KOPT-K1 (cell line): ENCODE results near the gene PARP6.
"Not testable (repeated sequence)": the region's sequence is repeated elsewhere in the genome, so short reads cannot be mapped to it uniquely, and the experiment has no call there.

Source experiments
- H3K27ac ChIP-seq: fragments of 200-600 bp; sonication (generic); 2 replicates; pipeline ENCODE4 v1.5.1; 2016; ENCODE audit warnings: antibody characterized with exemption, mild to moderate bottlenecking, low read depth, low read length; ENCODE audit not compliant: poor library complexity, severe bottlenecking
- H3K36me3 ChIP-seq: fragments of 200-600 bp; sonication (generic); 2 replicates; pipeline ENCODE4 v1.5.1; 2017; ENCODE audit warnings: antibody characterized with exemption, mild to moderate bottlenecking, low read length, moderate library complexity; ENCODE audit not compliant: insufficient read depth
- H3K9me3 ChIP-seq: fragments of 200-600 bp; sonication (generic); 2 replicates; pipeline ENCODE4 v1.5.1; 2017; ENCODE audit warnings: antibody characterized with exemption, low read length, mild to moderate bottlenecking; ENCODE audit not compliant: insufficient read depth, poor library complexity, severe bottlenecking

PARP6 gene

DNA sequence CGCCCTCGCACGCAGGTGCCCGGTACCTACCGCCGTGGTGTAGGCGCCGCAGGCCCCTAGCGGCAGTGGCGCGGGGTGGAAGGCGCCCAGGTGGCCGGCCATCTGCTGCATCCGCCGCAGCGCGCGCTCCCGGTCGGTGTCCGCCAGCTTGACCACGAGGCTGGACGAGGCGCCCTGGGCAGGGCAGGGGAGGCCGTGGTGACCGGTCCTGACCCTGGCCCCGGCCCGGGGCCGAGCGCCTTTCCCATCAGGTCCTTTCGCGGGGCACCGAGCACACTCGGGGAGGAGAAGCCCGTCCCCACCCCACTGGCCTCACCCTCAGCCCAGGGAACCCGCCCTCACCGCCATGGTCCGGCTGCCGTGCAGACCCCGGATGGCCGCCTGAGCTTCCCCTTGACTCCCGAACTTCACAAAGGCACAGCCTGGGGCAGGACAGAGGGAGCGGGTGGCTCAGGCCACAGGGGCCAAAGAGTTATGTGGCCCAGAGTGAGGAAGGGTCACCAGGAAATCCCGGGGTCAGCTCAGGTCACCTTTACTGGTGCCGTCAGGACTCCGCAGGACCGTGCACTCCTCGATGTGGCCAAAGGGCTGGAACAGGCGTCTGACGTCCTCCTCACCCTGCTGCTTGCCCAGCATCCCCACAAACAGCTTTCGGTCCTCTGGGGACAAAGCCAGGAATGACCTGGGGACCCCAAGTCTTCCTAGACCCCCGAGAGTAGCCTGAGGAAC is 17.4 kb upstream of the PARP6 start:
- H3K9me3 ChIP-seq: no peaks in the 10 kb centered on the region
- H3K36me3 ChIP-seq: no peaks in the 10 kb centered on the region
- no peak overlapping the region for H3K27ac ChIP-seq

DNA sequence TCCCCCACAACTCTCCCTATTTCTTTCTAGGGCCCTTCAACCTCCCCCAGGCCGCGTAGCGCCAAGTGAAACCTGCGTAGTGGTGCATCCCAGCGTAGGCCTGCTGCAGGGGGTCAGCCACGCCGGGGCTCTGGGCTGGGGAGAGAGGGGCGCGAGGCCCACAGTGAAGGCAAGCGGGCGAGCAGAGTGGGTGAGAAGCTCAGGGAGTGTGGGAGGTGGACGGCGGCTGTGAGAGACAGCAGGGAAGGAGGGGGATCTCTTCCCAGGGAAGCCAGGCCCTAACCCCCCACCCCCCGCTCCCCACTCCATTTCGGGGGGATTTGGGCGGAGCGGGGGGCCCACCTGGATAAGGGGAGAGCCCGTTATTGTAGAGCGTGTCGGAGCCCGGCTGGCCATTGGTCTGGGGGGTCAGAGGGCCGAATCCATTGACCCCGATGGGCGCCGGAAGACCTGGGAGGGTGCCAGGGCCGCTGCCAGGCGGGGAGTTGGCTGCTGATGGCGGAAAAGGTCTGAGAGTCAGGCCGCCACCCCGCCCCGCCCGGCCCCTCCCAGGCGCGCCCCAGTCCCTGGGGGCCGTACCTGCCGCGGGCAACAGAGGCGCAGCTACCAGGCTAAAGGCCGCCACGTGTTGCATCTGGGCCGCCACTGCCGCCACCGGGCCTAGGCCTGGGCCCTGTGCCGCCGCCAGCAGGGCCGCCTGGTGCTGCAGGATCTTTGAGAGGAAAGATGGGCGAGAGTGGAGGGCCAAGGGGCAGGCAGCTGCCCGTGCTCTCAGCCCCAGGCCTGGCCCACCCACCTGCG is 16.6 kb upstream of the PARP6 start:
- no peak overlapping the region for H3K27ac ChIP-seq
- H3K36me3 ChIP-seq: no peaks in the 10 kb centered on the region
- H3K9me3 ChIP-seq: no peaks in the 10 kb centered on the region

DNA sequence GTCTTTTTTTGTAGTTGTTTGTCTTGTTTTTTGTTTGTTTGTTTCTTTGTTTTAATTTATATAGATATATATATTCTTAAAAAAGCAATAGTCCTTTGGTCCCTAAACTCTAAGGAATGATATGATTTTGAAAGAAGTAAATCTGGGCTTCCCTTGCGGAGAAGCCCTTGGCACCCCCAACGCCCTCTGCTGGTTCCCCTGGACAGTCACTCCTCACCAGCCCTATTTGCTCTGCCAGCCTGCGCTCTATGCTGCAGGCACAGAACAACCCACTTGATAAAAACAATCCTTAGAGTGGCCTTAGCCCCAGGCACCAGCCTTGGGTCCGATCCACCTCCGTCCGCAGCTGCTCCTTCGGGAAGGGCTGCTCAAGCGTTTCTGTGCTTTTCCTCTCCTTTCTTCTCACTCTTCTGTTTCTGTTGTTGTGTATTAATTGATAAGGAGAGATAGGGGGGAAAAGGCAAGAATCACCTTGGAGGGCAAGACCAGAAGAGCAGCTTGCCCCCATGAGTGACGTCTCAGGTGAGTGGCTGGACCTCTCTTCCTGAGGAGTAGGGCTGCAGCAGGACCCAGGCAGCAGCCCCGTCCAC is 13.7 kb upstream of the PARP6 start:
- no peak overlapping the region for H3K27ac ChIP-seq
- no peaks in the 10 kb centered on the region for H3K9me3 ChIP-seq
- H3K36me3 ChIP-seq: no peaks in the 10 kb centered on the region

DNA sequence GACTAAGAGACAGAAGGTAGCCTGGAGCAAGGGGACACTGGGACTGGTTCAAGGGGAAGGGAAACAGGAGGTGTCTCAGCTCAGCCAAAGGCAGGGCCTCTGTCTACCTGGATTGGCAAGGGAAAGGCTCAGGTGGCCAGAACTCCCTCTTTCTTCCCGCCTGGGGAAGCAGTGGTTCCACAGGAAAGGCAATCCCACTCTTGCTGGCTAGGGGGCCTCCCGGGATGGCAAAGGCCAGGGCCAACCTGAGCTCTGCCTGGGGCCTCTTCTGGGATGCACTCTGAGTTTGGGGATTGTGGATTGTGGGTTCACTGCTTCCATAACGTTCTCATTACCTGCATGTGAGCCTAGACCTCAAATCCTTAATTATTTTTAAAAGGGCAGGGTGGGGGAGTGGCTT is 13.0 kb upstream of the PARP6 start:
- Histone ChIP-seq H3K9me3 (no peaks in the 10 kb centered on the region), H3K36me3 (no peaks in the 10 kb centered on the region), H3K27ac (no peak overlapping the region)

DNA sequence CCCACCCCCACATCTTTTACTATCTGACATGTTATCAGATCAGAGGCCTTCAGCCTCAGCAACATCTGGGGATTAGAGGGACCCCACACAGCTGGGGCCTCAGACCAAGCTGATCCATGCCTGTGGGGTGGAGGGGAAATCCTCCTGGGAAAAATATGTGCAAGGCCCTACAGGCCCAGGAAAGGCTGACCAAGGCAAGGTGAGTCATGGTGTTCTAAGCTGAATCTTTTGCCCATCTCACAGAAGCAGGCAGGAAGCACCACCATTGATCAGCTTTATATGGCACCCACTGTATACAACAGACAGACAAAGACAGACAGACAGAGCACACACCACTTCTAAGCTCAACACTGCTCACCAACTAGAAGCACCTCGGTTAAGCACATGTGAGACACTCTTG is 12.4 kb upstream of the PARP6 start:
- Histone ChIP-seq H3K9me3 (no peaks in the 10 kb centered on the region), H3K27ac (no peak overlapping the region), H3K36me3 (no peaks in the 10 kb centered on the region)

DNA sequence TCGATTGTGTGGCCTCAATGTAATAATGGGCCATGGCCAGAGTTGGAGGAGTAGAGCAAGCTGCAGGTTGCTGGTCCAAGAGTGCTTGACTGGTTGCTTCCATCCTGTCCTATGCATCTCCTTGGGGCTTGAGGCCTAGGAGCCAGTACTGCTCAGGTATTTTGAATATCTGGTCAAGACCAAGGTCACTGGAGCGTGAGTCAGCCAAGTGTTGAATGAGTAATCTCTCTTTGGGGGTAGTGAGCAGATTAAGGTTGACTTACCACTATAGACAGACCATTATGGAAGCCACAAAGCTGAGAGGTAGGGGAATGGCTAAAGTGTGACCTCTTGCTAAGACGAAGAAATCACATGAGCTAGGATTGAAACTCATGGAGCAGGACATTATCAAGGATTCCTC is 9.4 kb upstream of the PARP6 start:
- H3K9me3 ChIP-seq: no peaks in the 10 kb centered on the region
- H3K27ac ChIP-seq: no peak overlapping the region

DNA sequence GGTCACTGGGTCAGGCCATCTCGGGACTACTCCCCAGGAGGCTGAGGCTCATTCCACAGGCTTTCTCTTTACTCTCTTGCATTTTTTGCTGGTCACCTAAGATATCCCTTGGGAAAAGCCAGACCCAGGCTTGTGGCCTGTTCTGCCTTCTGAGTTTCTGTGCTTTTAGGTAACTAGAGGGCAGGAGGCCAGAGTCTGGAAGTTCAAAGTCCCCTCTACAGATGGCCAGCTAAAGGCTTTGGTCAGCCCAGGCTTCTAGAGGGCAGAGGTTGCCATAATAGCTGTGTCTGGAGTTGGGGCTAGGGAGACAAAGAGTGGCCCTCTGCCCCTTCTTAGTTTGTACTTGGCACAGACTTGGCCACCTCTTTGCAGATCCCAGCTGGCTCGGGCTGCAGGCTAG is 8.4 kb upstream of the PARP6 start:
- Histone ChIP-seq H3K9me3 (no peaks in the 10 kb centered on the region), H3K36me3 (no peaks in the 10 kb centered on the region), H3K27ac (no peak overlapping the region)

More for the DNA sequence above, 9.4 kb upstream of the PARP6 start:
- H3K36me3 ChIP-seq: no peaks in the 10 kb centered on the region

DNA sequence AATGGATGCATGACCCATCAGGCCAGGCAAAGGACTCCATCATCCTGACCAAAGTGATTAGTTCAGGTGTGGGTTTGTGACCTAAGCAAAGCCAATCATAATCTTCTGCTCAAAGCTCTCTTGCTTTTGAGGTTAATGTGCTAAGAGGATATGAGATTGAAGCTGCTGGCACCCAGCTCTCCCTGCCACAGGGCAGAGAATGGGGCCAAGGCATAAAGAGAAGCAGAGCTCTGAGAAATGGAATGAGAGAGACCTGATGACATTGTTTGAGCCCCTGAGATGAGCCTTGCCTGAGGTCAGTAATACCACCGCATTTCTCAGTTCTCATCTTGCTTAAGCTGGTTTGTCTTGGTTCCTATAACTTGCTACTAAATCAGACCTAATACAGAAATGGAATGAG is 6.4 kb upstream of the PARP6 start:
- H3K9me3 ChIP-seq: no peaks in the 10 kb centered on the region
- no peak overlapping the region for H3K27ac ChIP-seq
- no peaks in the 10 kb centered on the region for H3K36me3 ChIP-seq

DNA sequence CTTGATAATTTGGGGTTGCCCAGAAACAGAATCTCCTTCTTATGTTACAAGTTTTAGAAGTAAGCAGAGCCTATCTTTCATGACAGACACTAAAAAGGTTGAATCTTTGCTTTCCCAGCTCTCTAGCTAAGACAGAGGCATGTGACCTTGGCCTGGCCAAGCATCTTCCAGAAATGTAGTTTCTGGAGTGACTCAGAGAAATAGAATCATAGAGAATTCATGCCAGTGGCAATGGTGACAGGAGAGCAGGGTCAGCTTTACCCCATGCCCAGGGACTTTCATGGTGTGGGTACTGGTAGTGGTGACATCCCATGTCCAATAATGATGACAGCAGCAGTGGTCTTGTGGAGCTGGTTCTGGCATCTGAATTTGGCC is 4.0 kb upstream of the PARP6 start:
- no peak overlapping the region for H3K27ac ChIP-seq
- H3K36me3 ChIP-seq: no peaks in the 10 kb centered on the region
- no peaks in the 10 kb centered on the region for H3K9me3 ChIP-seq

DNA sequence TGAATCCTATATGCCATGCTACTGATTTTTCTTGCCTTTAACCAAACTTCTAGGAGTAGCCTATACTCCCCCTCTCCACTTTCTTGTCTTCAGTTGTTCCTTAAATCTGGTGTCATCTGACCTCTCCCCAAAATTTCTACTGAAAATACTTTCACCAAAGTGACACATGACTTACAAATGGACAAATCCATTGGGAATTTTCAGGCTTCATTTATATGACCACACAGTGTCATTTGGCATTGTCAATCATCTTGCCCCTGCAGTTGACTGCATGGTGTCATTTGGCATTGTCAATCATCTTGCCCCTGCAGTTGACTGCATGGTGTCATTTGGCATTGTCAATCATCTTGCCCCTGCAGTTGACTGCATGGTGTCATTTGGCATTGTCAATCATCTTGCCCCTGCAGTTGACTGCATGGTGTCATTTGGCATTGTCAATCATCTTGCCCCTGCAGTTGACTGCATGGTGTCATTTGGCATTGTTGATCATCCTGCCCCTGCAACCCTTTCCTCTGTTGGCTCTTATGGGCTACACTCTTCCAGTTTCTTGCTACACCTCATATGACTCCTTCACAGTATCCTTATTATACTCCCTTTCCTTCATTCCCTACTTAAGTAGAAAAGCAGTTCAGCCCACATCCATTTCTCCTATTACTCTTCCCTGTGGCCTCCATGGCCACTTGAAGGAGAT is 3.4 kb upstream of the PARP6 start:
- not testable (repeated sequence) for H3K9me3 ChIP-seq, H3K36me3 ChIP-seq, H3K27ac ChIP-seq

DNA sequence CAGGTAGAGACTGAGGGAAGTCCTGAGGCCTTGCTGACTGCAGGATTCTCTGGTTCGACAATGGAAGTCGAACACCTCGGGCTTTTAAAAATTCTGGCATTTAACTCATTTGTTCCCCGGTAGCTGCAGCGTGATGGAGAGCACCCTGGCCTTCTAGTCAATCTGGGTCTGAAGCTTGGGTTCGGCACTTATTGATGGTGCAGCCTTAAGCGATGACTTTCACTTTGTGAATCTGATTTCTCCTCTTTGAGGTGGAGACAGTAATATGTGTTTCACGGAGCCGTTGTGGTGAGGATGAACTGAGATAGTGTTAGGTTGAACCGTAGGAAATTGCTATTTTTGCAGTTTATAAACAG is 621 bp upstream of the PARP6 start:
- Histone ChIP-seq H3K9me3 (no peaks in the 10 kb centered on the region), H3K36me3 (peaks cover 16% of the 10 kb centered on the region), H3K27ac (peak overlapping the region; percentile 65)

DNA sequence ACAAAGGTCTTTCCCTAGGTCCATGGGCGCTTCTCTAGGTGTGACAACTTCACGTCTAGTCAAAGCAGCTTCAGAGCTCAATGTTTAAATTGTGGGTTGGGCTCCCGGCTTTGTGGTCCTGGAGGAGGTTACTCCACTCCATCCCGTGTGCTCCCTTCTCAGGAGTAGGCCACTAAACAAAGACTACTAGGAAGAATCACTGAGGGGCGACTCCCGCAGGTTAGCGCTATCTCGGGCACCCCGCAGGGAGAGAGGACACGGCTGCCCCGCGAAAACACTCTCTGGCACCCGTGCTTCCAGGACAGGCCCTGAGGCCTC is 500 bp downstream of the PARP6 start:
- Histone ChIP-seq H3K9me3 (no peaks in the 10 kb centered on the region), H3K27ac (peak overlapping the region; percentile 76), H3K36me3 (peaks cover 27% of the 10 kb centered on the region)

DNA sequence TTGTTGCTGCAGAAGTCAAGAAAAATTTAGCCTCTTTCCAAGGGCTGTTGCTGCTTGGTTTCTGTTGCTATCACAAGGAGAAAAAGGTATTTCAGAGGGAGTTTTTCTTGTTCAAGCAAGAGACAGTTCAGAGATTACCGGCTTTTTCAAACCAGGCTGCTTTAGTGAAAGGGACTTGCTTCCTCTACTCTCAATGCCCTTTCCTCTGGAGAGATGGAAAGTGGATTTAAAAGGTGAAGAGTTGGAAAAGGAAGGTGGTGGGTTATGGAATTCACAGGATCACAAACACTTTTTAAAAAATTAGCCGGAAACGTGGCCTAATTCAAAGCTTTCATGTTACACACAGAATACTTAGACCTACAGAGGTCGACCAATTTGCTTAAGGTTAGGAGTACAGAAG is 1.1 kb downstream of the PARP6 start:
- Histone ChIP-seq H3K9me3 (no peaks in the 10 kb centered on the region), H3K36me3 (peaks cover 34% of the 10 kb centered on the region), H3K27ac (peak overlapping the region; percentile 76)

DNA sequence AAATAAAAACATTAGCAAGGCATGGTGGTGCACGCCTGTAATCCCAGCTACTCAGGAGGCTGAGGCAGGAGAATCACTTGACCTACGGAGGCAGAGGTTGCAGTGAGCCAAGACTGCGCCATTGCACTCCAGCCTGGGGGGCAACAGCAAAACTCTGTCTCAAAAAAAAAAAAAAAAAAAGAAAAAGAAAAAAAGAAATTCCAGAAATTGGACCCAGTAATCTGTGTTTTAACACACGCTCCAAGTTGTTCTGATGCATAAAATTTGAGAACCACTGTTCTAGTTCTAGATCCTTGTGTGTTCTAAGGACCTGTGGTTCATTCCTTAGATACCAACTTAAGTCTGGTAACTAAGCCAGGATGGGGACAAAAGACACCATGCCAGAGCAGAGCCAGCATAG is 2.6 kb downstream of the PARP6 start:
- Histone ChIP-seq H3K27ac (no peak overlapping the region), H3K9me3 (no peaks in the 10 kb centered on the region), H3K36me3 (peaks cover 49% of the 10 kb centered on the region)

DNA sequence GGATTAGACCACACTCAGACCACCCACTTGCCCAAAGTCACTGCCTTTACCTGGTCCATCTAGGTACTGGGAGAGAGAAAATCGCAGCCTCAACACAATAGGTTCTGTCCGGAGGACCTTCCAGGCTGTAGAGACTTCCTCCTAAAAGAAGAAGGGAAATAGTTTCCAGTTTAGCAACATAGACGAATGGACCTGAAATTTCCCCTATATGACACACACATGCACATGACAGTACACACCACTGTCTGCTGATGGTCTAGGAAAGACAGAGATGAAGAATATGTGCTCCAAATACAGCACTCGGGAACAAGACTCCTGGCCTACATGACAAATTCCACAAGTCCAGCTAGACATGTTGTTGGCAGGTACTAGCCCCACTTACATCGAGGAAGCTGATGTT is 7.3 kb downstream of the PARP6 start:
- H3K27ac ChIP-seq: no peak overlapping the region
- peaks cover 91% of the 10 kb centered on the region for H3K36me3 ChIP-seq
- H3K9me3 ChIP-seq: no peaks in the 10 kb centered on the region
